Measurements from ENCODE around the gene CAMK2N2.

The CAMK2N2 gene

GRCh38 chr3:184236636-184237035, 24.7 kb downstream of the CAMK2N2 start:
- TF ChIP-seq CTCF (IDR thresholded peaks at IDR 0.05; ENCODE audit: low read depth, low read length), result no peak
- no peak for TF ChIP-seq EZH2phosphoT487 (IDR thresholded peaks at IDR 0.05; ENCODE audit: low read depth)
- Histone ChIP-seq H4K20me1 (ENCODE audit: insufficient read depth, low read length) (no peaks in the 10 kb centered on the region), H3K9me3 (ENCODE audit: insufficient read depth, low read length) (no peaks in the 10 kb centered on the region), H3K36me3 (replicated peaks; ENCODE audit: low read depth, low read length) (no peaks in the 10 kb centered on the region), H3K9ac (ENCODE audit: low read length) (no peak overlapping the region), H3K27ac (ENCODE audit: low read length) (no peak overlapping the region), H3K4me3 (ENCODE audit: low read length) (no peak overlapping the region), H3K4me1 (ENCODE audit: low read length) (no peaks in the 10 kb centered on the region), H3K79me2 (ENCODE audit: low read length) (no peaks in the 10 kb centered on the region), H3K27me3 (ENCODE audit: low read depth, low read length) (no peaks in the 10 kb centered on the region), H3K4me2 (ENCODE audit: low read length) (no peak overlapping the region), H2AFZ (ENCODE audit: low read depth, low read length) (no peak overlapping the region)

- Histone ChIP-seq H3K4me2 (ENCODE audit: low read length) (no peak overlapping the region), H3K4me3 (ENCODE audit: low read length) (no peak overlapping the region), H3K36me3 (replicated peaks; ENCODE audit: low read depth, low read length) (no peaks in the 10 kb centered on the region), H3K79me2 (ENCODE audit: low read length) (no peaks in the 10 kb centered on the region), H3K4me1 (ENCODE audit: low read length) (no peaks in the 10 kb centered on the region), H4K20me1 (ENCODE audit: insufficient read depth, low read length) (no peaks in the 10 kb centered on the region), H3K9me3 (ENCODE audit: insufficient read depth, low read length) (no peaks in the 10 kb centered on the region), H2AFZ (ENCODE audit: low read depth, low read length) (no peak overlapping the region), H3K9ac (ENCODE audit: low read length) (no peak overlapping the region), H3K27ac (ENCODE audit: low read length) (no peak overlapping the region), H3K27me3 (ENCODE audit: low read depth, low read length) (no peaks in the 10 kb centered on the region)
- no peak for TF ChIP-seq EZH2phosphoT487 (IDR thresholded peaks at IDR 0.05; ENCODE audit: low read depth)
- TF ChIP-seq CTCF (IDR thresholded peaks at IDR 0.05; ENCODE audit: low read depth, low read length), result no peak
These were observed 25.3 kb downstream of the CAMK2N2 start for GRCh38 chr3:184236033-184236410.

- Histone ChIP-seq H3K4me2 (ENCODE audit: low read length) (no peak overlapping the region), H4K20me1 (ENCODE audit: insufficient read depth, low read length) (no peaks in the 10 kb centered on the region), H3K9me3 (ENCODE audit: insufficient read depth, low read length) (no peaks in the 10 kb centered on the region), H3K4me1 (ENCODE audit: low read length) (no peaks in the 10 kb centered on the region), H3K4me3 (ENCODE audit: low read length) (no peak overlapping the region), H3K36me3 (replicated peaks; ENCODE audit: low read depth, low read length) (no peaks in the 10 kb centered on the region), H3K79me2 (ENCODE audit: low read length) (no peaks in the 10 kb centered on the region), H2AFZ (ENCODE audit: low read depth, low read length) (no peak overlapping the region), H3K27ac (ENCODE audit: low read length) (no peak overlapping the region), H3K9ac (ENCODE audit: low read length) (no peak overlapping the region), H3K27me3 (ENCODE audit: low read depth, low read length) (no peaks in the 10 kb centered on the region)
- TF ChIP-seq CTCF (IDR thresholded peaks at IDR 0.05; ENCODE audit: low read depth, low read length) (no peak), EZH2phosphoT487 (IDR thresholded peaks at IDR 0.05; ENCODE audit: low read depth) (no peak)
These were observed 25.8 kb downstream of the CAMK2N2 start for GRCh38 chr3:184235381-184236032.

- Histone ChIP-seq H3K79me2 (ENCODE audit: low read length) (no peaks in the 10 kb centered on the region), H3K4me2 (ENCODE audit: low read length) (no peak overlapping the region), H4K20me1 (ENCODE audit: insufficient read depth, low read length) (no peaks in the 10 kb centered on the region), H3K9ac (ENCODE audit: low read length) (no peak overlapping the region), H3K4me3 (ENCODE audit: low read length) (no peak overlapping the region), H3K9me3 (ENCODE audit: insufficient read depth, low read length) (no peaks in the 10 kb centered on the region), H3K27me3 (ENCODE audit: low read depth, low read length) (no peaks in the 10 kb centered on the region), H2AFZ (ENCODE audit: low read depth, low read length) (no peak overlapping the region), H3K4me1 (ENCODE audit: low read length) (no peaks in the 10 kb centered on the region), H3K27ac (ENCODE audit: low read length) (no peak overlapping the region), H3K36me3 (replicated peaks; ENCODE audit: low read depth, low read length) (no peaks in the 10 kb centered on the region)
- TF ChIP-seq EZH2phosphoT487 (IDR thresholded peaks at IDR 0.05; ENCODE audit: low read depth), result no peak
- TF ChIP-seq CTCF (IDR thresholded peaks at IDR 0.05; ENCODE audit: low read depth, low read length), result no peak
These were observed 26.5 kb downstream of the CAMK2N2 start for GRCh38 chr3:184234671-184235380.
